GM19043 (cell line): ENCODE results near the gene FABP2.
"Not testable (repeated sequence)": the region's sequence is repeated elsewhere in the genome, so short reads cannot be mapped to it uniquely, and the experiment has no call there.

Experiments
- ATAC-seq: cut with Tn5 transposase; IDR thresholded peaks from one replicate; pipeline ENCODE4 v1.9.1; 2021; ENCODE audit warnings: low read depth; ENCODE audit not compliant: unreplicated experiment

The FABP2 gene

DNA sequence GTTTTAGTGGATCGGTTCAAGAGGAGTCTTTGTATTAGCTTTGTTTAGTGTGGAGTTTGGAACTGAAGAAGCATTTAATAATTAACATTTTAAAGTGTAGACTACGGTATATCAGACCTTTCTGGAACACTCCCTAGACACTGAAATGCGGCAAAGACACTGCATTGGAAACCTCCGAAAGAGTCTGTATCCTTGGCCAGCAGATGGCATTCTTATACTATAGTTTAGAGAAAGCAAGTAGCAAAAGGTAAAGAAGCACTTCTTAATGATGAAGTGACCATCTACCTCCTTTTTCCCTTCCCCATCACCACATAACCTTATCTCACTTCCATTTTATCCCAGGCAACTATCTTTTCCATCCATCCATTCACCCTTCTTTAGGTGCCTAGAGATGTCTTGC is 7.6 kb downstream of the FABP2 start:
- peak; percentile 62 for ATAC-seq

- ATAC-seq = no peak
Observed at GRCh38 chr4:119313237-119313636, 8.7 kb downstream of the FABP2 start.

DNA sequence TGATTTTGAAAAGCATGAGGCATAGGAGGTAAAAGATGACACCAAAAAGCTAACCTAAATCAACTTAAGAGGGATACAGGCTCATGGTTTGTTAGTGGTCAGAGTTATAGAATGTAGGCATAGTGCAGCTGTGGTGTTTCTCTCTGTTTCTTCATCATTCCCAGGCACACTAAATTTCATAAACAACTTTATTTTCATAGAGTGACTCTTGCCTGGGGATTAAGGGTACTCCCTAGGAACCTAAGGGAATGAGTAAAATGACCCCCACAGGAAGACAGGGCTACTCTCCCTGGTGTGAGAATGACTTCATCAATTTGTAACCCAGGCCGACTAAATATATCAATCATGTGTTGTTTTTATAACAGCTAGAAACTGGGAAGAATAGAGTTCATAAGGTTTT is 11.1 kb downstream of the FABP2 start:
- no peak for ATAC-seq

DNA sequence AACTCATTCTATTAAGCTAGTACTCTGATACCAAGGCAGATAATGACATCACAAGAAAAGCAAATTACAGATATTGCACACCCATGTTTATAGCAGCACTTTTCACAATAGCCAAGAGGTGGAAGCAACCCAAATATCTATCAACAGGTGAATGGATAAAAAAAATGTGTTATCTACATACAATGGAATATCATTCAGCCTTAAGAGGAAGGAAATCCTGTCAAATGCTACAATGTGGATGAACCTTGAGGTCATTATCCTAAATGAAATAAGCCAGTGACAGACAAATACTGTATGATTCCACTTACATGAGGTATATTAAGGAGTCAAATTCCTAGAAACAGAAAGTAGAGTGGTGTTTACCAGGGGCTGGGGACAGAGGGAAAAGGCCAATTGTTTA is 14.3 kb downstream of the FABP2 start:
- ATAC-seq = no peak

DNA sequence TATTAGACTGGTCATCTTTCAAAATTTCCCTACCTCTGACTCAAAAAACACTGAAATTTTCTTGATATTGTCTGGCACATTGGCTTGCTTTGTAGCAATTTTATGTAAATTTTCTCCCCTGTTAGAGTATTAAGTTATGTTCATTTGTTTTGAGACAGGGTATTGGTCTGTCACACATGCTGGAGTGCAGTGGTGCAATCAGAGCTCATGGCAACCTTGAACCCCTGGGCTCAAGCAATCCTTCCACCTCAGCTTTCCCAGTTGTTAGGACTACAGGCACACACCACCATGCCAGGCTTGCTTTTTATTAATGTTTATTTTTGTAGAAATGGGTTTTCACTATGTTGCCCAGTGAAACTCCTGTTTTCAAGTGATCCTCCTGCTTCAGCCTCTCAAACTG is 17.5 kb downstream of the FABP2 start:
- no peak for ATAC-seq

DNA sequence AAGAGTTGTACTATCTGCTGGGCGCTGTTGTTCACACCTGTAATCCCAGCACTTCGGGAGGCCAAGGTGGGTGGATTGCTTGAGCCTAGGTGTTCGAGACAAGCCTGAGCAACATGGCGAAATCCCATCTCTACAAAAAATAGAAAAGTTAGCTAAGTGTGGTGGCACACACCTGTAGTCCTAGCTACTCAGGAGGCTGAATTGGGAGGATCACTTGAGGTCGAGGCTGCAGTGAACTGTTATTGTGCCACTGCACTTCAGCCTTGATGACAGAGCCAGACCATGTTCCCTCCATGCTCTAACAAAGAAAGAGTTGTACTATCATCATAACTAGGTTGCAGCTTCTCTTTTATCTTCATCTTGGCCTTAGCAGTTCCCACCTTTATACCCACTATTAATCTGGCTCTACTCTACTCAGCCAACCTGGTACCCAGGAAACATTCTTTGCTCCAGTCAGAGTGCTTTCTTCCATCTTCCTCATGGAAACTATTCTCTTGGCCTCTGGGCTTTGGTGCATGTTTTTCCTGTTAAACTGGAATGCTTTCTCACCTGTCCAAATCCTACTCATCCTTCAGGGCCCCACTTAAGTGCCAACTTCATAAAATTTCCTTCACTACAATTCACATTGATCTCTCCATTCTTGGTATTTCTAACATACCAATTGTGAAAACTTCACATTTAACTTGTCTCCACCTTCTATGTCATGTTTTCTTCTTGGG is 18.2 kb downstream of the FABP2 start:
- ATAC-seq = no peak

DNA sequence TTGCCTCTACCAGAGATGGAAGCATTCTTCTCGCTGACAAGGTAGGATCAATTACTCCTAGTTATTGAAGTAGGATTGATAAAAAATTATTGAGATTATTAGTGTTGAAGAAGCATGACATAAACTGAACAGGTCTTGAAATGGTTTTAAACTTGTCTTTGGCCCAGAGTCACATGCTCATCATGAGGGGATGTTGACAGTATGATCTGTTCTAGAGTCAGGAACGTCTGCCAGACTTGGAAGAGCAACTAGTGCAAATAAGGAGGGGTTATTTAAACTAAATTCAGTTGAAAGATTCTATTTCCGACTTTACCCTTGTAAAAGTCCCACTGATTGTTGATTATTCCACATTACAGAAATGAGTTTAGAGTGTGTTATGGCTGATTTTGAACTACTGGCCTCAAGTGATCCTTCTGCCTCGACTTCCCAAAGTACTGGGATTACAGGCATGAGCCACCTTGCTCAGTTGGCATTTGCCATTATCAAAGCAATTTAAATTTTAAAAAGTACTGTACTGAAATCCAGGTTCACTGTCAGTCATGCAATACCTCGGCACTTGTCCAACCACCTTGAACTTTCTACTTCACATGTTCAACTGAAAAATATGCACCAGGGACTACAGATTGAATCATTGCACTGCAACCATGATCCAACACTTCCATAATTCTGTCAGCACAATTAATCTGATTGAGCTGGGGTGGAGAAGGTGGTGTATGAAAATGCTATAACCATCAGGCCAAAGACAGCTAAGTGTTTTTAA is 19.7 kb downstream of the FABP2 start:
- no peak for ATAC-seq

DNA sequence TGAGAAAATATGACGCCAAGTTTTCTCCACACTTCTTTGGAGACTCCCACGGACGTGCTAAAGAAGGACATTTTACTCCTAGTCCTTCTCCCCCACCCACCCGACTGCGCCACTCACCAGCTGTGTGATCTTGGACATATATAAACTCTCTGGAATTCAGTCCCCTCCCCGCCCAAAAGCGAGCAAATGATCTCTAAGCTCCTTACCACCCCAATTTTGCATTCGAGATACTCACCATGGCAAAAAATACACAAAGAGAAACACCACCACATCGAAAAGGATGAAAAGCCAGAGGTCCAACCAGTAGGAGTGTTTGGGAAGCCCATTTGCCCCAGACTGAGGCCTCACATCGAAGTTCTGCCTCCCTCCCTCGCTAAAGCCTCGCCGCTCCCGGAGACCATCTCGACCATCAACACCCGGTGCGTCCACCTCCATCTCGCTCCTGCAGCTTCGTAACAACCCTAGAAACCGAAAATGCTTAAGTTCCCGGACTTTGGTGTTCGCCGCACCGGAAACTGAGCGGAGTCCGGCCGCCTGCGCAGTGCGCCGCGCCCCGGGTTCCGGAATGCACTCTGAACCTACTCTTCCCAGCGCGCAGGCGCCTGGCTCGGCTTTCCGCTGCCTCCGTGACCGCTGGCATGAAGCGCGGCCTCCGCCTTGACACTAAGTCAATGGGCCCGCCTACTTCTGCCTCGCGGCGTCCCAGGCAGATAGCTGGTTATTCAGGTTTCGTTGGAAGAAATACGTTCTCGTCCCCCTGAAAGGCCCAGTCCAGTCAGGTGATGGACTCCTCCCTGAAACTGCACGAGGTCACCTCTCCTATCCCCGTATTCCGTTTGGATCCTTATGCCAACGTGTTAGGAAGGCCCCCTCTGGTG is 21.6 kb downstream of the FABP2 start:
- ATAC-seq = peak; percentile 94

- peak; percentile 48 for ATAC-seq
Observed at GRCh38 chr4:119299741-119300100, 22.2 kb downstream of the FABP2 start.

DNA sequence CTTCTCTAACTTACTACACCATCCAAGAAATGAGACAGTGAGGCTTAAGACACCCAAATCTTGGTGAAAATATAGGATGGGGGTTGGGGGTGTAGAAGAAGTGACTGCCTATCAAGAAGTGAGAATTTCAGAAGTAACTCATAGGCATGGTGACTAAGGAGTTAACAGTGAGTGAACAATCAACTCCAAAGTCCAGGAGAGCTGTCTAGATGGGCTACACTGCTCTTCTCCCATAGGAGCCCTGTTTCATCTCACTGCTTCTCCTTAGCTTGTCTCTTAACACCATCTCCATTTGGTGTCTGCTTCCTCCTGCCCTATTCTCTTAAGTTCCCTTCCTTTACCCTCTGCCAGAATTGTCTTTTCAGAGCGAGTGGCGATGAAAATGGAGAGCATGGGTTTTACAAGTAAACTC is 22.7 kb downstream of the FABP2 start:
- no peak for ATAC-seq

GRCh38 chr4:119297795-119298194 is 24.1 kb downstream of the FABP2 start:
- ATAC-seq = no peak

GRCh38 chr4:119296356-119296755 is 25.6 kb downstream of the FABP2 start:
- no peak for ATAC-seq

- no peak for ATAC-seq
Observed at GRCh38 chr4:119290598-119290997, 31.3 kb downstream of the FABP2 start.

DNA sequence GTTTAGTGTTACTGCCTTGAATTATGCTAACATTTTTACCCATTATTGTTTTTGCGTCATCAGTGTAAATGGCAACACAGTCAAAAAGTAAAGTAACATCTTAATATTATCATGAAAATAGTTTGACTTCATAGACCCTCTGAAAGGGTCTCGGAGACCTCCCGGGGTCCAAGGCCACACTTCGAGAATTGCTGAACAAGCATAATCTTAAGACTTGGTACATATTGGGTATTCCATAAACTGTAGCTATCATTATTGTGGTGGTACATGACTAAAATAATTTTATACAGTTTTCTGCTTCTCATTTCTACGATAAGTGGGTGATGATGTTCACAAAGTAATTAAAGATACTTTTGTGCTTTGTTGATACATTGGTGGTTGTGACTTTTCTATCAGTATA is 32.6 kb downstream of the FABP2 start:
- no peak for ATAC-seq

- no peak for ATAC-seq
Observed at GRCh38 chr4:119286377-119287002, 35.4 kb downstream of the FABP2 start.

DNA sequence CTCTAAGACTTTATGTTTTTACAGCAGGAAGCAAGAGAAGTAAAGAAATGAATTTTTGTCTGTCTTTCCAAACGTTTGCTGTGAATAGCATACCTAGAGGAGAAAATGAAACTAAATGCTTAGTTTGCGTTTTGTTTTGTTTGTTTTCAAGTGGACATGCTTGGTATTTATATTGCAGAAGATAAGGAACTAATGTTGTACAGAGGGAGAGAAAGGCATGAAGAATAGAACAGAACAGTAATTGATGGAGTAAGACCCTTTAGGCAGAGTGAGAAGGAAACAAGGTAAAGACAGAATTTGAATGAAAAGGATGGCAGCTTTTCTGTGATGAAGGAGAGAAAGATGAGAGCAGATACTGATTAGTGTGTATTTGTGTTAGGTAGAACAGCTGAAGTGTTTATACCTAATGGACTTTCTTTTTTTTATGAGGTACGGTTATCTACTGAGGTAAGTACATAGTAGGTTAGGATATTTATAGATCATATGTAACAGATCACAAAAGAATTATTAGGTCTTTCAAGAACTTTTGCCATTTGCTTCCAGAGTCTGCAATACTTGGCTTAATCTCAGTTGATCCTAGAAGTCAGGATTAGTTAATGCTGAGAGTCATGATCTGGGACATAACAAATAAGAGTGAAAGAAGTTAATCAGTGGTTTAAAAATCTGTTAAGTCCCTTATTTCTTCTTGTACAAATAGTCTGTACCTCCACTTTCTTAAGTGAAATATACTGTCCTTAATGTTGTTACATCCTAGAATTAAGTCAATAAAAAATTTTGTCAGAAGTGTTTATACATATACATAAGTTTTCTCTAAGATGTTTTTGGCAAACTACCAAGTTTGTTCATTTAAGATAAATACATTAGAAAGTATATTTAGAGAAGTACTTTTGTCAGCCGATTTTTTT is 36.8 kb downstream of the FABP2 start:
- peak; percentile 51 for ATAC-seq

- no peak for ATAC-seq
Observed at GRCh38 chr4:119281393-119281792, 40.5 kb downstream of the FABP2 start.

- ATAC-seq = not testable (repeated sequence)
Observed at GRCh38 chr4:119279945-119280344, 42.0 kb downstream of the FABP2 start.

- ATAC-seq = not testable (repeated sequence)
Observed at GRCh38 chr4:119279541-119279940, 42.4 kb downstream of the FABP2 start.
